Activated CD4-positive, alpha-beta T cell treated with anti-CD3 and anti-CD28 coated beads, Interleukin-2, Interleukin-6, amounts not matched to agents 100 ng/mL and 50 ng/mL, durations not matched to agents 16 hours and 8 hours (primary cell): ENCODE results near the gene GNAT2.

Experiments used
- DNase-seq: peaks from one replicate; pipeline ENCODE4 v3.0.0-alpha.2; 2020

The GNAT2 gene

DNA sequence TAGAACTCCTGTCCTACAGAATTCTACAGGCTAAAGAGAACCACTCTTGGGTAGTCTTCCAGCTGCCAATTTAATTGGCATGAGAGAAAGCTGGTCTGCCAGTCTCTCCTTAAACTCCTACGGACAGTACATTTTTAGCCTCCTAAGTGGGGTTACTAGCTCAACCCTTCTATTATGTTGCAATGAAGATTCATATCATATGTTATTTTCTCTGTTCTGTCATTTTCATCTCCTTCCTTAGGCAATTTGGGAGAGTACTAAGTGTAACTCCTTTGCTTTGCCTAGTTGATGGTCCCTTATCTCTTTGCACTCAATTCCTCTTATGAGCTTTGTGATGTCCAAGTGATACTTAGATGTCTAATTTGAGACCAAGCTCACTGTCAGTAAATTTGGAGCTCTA, 14.0 kb downstream of the GNAT2 start:
- DNase-seq, result no peak

- DNase-seq, result no peak
Observed at GRCh38 chr1:109603229-109603628, 16.2 kb downstream of the GNAT2 start.

GRCh38 chr1:109598655-109599054, 20.8 kb downstream of the GNAT2 start:
- no peak for DNase-seq

DNA sequence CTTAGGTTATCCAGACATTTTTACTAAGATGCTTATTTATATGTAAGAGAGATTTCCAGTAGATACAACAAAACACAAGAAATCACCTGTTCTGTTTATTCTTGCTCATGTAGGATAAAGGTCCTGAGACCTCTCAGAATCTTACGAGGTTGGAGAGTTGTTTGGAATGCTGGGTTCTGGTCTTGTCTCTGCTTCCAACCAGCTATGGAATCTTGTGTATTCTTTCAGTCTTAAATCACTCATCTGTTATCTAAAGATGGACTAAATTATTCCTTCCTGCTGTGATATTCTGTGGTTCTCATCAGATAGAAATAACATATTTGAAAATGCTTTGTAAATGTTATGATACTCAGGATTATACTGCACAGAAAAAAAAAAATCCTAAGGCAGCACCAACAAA, 21.3 kb downstream of the GNAT2 start:
- DNase-seq, result no peak

DNA sequence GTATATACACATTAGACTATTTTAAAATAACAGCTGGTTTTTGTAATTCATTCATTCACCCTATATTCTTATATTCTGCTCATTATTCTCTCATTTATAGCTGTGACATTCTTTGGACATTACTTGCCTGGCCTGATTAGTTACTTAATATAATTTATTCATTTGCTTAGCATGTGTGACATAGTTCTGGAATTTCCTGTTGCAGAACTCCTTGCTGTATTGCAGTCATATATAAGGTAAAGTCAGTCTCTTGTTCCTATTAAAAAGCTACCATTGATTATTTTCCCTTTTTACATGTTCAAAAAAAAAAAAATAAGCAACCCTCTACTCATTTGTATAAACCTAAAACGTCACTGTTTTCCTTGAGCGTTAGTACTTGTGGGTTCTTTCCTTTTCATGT, 23.9 kb downstream of the GNAT2 start:
- no peak for DNase-seq

DNA sequence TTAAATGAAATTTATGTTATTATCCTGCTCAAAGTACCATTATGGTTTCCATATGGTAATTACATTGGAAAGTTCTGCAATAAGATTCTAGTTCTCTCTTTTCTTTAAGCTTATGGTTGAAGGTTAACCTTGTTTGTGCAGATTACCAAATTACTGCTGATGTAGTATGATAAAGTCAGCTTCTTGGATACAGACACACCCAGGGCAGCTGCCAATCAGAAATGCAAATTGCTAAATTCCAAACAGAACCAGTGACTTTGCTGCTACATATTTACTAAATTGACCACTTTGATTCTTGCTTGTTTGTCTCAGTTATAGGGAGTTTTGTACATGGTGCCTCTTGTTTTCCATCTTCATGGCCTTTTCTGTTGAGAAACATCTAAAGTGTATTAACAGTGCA, 26.5 kb downstream of the GNAT2 start:
- DNase-seq, result no peak

DNA sequence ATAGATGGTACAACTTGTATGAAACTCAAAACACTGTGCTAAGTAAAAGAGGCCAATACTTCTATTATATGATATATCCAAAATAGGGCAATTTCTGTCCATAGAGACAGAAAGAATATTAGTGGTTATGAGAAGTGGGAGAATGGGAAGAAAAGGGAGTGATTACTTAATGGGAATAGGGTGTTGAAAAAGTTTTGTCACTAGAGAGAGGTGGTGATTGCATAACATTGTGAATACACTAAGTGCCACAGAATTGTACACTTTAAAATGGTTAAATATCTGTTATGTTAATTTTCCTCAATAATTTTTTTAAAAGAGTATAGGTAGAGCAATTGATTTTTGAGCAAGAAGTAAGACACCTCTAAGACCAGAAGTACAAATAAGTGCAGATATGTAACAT, 29.7 kb downstream of the GNAT2 start:
- DNase-seq, result no peak

DNA sequence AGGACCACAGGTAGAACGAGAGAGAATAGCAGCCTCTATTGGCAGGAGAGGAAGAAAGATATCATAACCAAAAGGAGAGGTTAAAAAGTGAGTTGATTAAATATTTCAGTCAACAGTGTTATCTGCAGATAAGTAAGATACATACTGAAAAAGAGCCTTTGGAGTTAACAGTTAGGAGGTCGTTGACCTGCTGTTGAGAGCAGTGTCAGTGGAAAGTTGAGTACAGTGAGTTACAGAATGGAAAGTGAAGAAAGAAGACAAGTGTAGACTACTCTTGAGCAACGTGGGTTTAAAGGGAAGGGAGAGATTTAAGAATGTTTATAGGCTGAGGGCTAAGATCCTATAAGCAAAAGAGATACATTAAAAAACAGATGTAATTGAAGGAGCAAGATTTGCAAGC, 30.2 kb downstream of the GNAT2 start:
- no peak for DNase-seq

GRCh38 chr1:109586055-109586454, 33.4 kb downstream of the GNAT2 start:
- no peak for DNase-seq

DNA sequence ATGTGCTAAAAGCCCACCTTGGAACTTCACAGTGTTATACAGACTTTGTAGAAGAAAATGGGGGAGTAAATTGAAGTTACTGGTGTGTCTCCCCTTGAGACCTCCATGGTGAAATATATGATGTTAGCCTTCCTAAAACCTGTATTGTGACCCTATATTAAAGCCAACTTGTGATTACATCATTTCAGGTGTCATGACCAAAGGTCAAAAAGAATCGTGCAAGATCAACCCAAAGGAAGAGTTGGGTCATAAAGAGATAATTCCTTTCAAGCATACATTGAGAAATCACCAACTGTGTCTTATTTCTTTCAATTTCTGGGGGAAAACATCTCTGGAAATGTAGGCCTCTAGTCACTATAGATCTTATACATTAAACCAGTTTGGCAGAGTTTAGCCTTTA, 34.6 kb downstream of the GNAT2 start:
- no peak for DNase-seq

DNA sequence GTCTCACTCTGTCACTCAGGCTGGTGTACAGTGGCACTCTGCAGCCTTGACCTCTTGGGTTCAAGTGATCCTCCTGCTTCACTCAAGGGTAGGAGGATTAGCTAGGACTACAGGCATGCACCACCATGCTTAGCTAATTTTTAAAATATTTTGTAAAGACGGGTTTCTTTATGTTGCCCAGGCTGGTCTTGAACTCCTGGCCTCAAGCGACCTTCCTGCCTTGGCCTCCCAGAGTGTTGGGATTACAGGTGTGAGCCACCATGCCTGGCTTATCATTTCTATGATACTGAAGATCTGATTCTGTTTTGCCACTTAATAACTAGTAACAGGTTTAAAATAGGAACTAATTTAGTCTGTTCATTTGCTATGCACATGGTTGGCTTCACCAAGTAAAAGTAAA, 37.4 kb downstream of the GNAT2 start:
- DNase-seq, result no peak

DNA sequence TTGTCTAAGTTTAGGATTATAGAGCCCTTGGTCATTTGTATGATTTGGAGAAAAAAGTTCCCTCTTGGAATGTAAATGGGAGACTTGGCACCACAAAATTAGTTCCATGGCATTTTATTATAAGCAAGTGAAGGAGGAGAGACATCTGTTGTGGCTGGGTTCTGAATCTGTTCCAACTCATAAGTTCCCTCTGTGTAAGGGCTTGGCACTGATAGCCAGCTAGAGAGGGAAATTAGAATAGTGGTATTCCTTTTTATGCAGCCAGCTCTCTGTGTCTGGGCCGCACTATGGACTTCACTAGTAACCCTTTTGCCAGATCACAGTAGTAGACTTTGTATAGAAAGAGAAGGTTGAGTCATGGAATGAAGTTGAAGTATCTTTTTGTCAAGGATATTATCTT, 39.9 kb downstream of the GNAT2 start:
- no peak for DNase-seq

DNA sequence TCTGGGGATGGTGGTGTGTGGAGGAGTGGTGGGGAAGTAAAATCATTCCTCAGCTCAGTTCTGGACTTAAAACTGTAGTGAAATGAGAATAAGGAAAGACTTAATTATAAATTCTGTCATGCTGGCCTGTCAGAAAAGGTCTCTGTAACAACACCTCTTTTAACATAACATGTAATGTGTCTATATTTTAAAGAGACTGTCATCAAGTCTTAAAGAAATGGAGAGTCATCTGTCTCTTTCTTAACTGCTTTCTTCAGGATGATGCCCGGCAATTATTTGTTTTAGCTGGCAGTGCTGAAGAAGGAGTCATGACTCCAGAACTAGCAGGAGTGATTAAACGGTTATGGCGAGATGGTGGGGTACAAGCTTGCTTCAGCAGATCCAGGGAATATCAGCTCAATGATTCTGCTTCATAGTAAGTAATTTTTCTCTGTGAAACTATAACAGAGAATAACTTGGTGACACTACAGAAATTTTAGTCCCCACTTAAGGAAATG, 40.4 kb downstream of the GNAT2 start:
- DNase-seq, result no peak

DNA sequence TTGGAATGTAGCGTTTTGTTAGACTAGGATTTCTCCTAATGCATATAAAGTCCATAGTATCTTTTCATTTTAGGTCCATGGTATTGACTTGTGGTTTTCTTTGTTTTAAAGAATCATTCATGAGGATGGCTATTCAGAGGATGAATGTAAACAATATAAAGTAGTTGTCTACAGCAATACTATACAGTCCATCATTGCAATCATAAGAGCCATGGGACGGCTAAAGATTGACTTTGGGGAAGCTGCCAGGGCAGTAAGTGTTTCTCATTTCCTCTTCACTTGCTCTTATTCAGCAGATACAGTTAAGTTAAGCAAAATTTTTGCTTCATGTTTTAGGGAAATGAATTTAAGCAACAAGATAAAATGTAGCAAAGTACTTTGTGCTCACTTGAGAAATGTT, 45.6 kb downstream of the GNAT2 start:
- DNase-seq, result no peak

DNA sequence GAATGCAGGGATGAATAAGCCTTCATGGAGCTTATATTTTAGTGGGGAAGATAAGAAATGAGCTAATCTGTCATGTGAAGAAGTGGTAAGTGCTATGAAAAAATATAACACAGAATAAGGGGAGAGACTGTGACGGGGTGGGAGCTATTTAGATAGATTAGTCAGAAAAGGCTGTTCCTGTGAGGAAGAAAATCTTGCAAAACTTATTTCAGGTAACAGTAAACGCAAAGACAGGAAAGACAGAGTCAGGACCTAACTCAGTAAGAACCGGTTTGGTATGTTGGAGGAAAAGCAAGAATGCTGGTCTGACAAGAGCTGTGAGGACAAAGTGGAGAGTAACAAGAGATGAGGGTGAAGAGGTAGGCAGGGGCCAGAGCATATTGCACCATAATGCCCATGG, 49.0 kb downstream of the GNAT2 start:
- no peak for DNase-seq

GRCh38 chr1:109569323-109569722, 50.1 kb downstream of the GNAT2 start:
- no peak for DNase-seq

DNA sequence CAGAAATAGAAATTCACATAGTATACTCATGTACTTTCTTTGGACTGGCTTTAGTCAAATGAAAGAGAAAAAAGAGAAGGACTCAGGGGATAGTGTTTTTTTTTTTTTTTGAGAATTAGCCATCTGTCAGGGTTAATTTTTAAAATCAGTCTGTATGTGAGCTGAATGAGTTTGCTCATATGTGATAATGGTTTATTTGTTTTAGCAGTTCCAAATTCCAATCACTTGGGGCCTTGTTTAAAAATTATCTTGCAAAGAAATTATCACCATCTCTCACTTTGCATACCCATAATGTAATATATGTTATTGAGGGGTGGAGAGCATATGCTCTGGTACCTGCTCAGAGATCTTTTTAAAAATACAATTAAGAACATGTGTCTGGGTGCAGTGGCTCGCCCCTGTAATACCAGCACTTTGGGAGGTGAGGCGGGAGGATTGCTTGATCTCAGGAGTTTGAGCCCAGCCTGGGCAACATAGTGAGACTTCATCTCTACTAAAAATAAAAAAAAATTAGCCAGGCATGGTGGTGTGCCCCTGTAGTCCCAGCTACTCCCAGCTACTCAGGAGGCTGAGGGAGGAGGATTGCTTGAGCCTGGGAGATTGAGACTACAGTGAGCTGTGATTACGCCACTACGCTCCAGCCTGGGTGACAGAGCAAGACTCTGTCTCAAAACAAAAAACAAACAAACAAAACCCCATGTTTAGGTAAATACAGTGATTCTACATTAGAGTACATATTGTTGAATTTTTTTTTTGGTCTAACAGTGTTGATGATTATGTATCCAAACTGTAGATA, 51.3 kb downstream of the GNAT2 start:
- no peak for DNase-seq

- no peak for DNase-seq
Observed at GRCh38 chr1:109566982-109567381, 52.4 kb downstream of the GNAT2 start.

- DNase-seq, result no peak
Observed at GRCh38 chr1:109565241-109565640, 54.2 kb downstream of the GNAT2 start.

DNA sequence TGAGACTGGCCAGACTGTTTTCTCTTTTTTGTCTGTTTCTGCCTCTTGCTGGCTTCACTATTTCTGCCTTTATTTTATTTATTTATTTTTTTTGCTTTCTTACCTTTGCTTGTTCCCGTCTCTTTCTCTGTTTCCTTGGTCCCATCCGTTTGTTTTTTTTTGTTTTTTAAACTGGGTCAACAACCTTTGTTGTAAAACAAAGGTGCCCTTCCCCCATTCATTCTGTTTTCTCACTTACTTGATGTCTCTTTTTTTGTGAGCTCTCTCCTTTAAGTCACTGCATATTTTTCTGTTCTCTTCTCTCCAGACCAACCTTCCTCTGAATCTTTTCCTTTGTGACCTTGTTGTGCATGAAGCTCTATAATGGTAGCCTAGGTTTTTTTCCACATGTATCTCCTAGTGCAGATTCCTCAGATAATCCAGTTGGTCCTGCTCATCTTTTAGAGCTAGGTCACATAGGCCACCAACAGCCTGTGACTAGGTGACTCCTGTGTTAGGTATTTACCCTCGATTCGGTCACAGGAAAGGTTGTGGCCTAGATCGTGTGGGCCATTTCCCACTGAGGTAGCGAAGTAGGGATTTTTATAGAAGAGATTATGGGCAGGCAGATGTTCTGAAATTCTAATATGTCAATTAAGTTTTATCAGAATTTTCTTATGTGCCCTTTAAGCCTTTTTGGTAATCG, 55.1 kb downstream of the GNAT2 start:
- no peak for DNase-seq

- DNase-seq, result no peak
Observed at GRCh38 chr1:109559995-109560394, 59.4 kb downstream of the GNAT2 start.

DNA sequence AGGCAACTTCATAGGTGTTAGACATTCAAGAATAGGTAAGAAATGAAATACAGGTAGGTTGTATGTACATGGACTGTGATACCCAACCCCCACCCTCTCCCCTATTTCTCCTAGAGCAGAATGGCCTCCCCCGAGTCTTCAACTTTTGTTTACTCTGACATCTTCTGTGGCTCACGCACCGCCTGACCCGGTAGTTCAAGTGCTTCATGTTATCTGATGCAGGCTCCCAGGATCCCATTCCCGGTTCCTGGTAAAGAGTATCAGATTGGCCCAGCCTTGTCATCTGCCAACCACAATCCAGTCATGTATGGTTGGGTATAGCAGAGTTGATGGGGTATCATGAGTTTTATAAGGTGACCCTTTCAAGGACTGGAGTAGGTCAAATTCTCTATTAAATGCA, 61.9 kb downstream of the GNAT2 start:
- DNase-seq, result no peak

- DNase-seq, result no peak
Observed at GRCh38 chr1:109556563-109556962, 62.9 kb downstream of the GNAT2 start.
